GM23338 (cell line): Measurements from ENCODE around the gene ERMP1. TPM values are rescaled to one million over a fixed set of nuclear protein-coding genes. Genes with fewer than 3 reads are reported as not detected.

ENCODE experiments used
- ATAC-seq: fragments of 200-7000 bp; cut with Tn5 transposase; 3 replicates; pipeline ENCODE4 v1.9.1; 2020
- DNase-seq: peaks from one replicate; pipeline ENCODE4 v3.0.0-alpha.2; 2015; ENCODE audit warnings: low spot score
- H2AFZ ChIP-seq: fragments of 200-600 bp; sonication (generic); 2 replicates; pipeline ENCODE4 v1.8.0; 2016; ENCODE audit warnings: antibody characterized with exemption, mild to moderate bottlenecking, moderate library complexity
- H3F3A ChIP-seq: fragments of 200-600 bp; sonication (generic); replicated peaks from 2 replicates; pipeline ENCODE4 v1.8.0; 2017; ENCODE audit warnings: antibody characterized with exemption, mixed run types, low read depth
- H3K27ac ChIP-seq: fragments of 200-600 bp; sonication (generic); 2 replicates; pipeline ENCODE4 v1.6.1; 2016; ENCODE audit warnings: low read depth
- H3K27me3 ChIP-seq: fragments of 200-600 bp; sonication (generic); 2 replicates; pipeline ENCODE4 v1.8.0; 2016; ENCODE audit warnings: mild to moderate bottlenecking, mixed run types, moderate library complexity; ENCODE audit not compliant: insufficient read depth
- H3K36me3 ChIP-seq: fragments of 200-600 bp; sonication (generic); 2 replicates; pipeline ENCODE4 v1.8.0; 2016; ENCODE audit warnings: mild to moderate bottlenecking; ENCODE audit not compliant: insufficient read depth
- H3K4me1 ChIP-seq: fragments of 200-600 bp; sonication (generic); 2 replicates; pipeline ENCODE4 v1.8.0; 2016; ENCODE audit warnings: mild to moderate bottlenecking, moderate library complexity; ENCODE audit not compliant: insufficient read depth
- H3K4me2 ChIP-seq: fragments of 200-600 bp; sonication (generic); 2 replicates; pipeline ENCODE4 v1.7.1; 2017; ENCODE audit warnings: mixed run types
- H3K4me3 ChIP-seq: fragments of 200-600 bp; sonication (generic); 2 replicates; pipeline ENCODE4 v1.6.1; 2016; ENCODE audit warnings: mixed run types
- H3K79me2 ChIP-seq: fragments of 200-600 bp; sonication (generic); replicated peaks from 2 replicates; pipeline ENCODE4 v1.8.0; 2017; ENCODE audit warnings: mild to moderate bottlenecking; ENCODE audit not compliant: insufficient read depth
- H3K9me2 ChIP-seq: fragments of 200-600 bp; sonication (generic); 2 replicates; pipeline ENCODE4 v1.8.0; 2017; ENCODE audit not compliant: insufficient read depth
- H4K20me1 ChIP-seq: fragments of 200-600 bp; sonication (generic); replicated peaks from 2 replicates; pipeline ENCODE4 v1.8.0; 2017; ENCODE audit warnings: mild to moderate bottlenecking; ENCODE audit not compliant: insufficient read depth
- H3K27ac Mint-ChIP-seq: 2 replicates; pipeline ENCODE4 v1.8.0; 2020; ENCODE audit warnings: inconsistent platforms, mild to moderate bottlenecking, moderate library complexity, mixed read lengths
- H3K27me3 Mint-ChIP-seq: 3 replicates; pipeline ENCODE4 v1.8.0; 2022; ENCODE audit warnings: low read depth, mild to moderate bottlenecking, moderate library complexity, mixed read lengths, inconsistent platforms; ENCODE audit not compliant: insufficient read depth, poor library complexity
- H3K36me3 Mint-ChIP-seq: 3 replicates; pipeline ENCODE4 v1.8.0; 2021; ENCODE audit warnings: low read depth, mild to moderate bottlenecking, inconsistent platforms, moderate library complexity, mixed read lengths
- H3K4me1 Mint-ChIP-seq: 3 replicates; pipeline ENCODE4 v1.8.0; 2020; ENCODE audit warnings: mild to moderate bottlenecking, inconsistent platforms, mixed read lengths
- H3K4me3 Mint-ChIP-seq: 3 replicates; pipeline ENCODE4 v1.8.0; 2021; ENCODE audit warnings: moderate library complexity, mild to moderate bottlenecking, inconsistent platforms, mixed read lengths
- H3K9me3 Mint-ChIP-seq: 3 replicates; pipeline ENCODE4 v1.8.0; 2020; ENCODE audit warnings: moderate library complexity, mild to moderate bottlenecking, inconsistent platforms, mixed read lengths
- CREB1 ChIP-seq: fragments of 250-450 bp; sonication (Bioruptor Pico); IDR thresholded peaks from 2 replicates; pipeline ENCODE4 v1.5.0; 2020; ENCODE audit warnings: low read depth, mild to moderate bottlenecking, moderate library complexity
- CTCF ChIP-seq, 2 experiments: fragments of 200-600 bp in 1 of 2; sonication (generic) in 1 of 2; conservative IDR thresholded peaks; 2 replicates each; pipeline versions ENCODE4 v1.5.1 to v1.6.1; 2016 to 2017; ENCODE audit warnings: antibody characterized with exemption in 2 of 2, low read depth in 2 of 2, mild to moderate bottlenecking in 2 of 2, moderate library complexity in 1 of 2
- ETS1 ChIP-seq: IDR thresholded peaks from 2 replicates; pipeline ENCODE4 v1.6.1; 2016; ENCODE audit warnings: antibody characterized with exemption
- EZH2 ChIP-seq: fragments of 200-600 bp; sonication (generic); IDR thresholded peaks from one replicate; pipeline ENCODE4 v1.8.0; 2017; ENCODE audit warnings: antibody characterized with exemption, mild to moderate bottlenecking, low read depth; ENCODE audit not compliant: unreplicated experiment
- EZH2phosphoT487 ChIP-seq: fragments of 200-600 bp; sonication (generic); IDR thresholded peaks from one replicate; pipeline ENCODE4 v1.8.1; 2018; ENCODE audit warnings: antibody characterized with exemption; ENCODE audit not compliant: unreplicated experiment
- JUNB ChIP-seq: IDR thresholded peaks from one replicate; pipeline ENCODE4 v1.6.1; 2016; ENCODE audit warnings: antibody characterized with exemption; ENCODE audit not compliant: unreplicated experiment
- NANOG ChIP-seq: IDR thresholded peaks from 2 replicates; pipeline ENCODE4 v1.6.1; 2016; ENCODE audit warnings: antibody characterized with exemption, borderline replicate concordance
- POLR2AphosphoS5 ChIP-seq: IDR thresholded peaks from 2 replicates; pipeline ENCODE4 v1.6.1; 2016; ENCODE audit warnings: antibody characterized with exemption, low read depth
- STAT1 ChIP-seq: IDR thresholded peaks from one replicate; pipeline ENCODE4 v1.6.1; 2016; ENCODE audit warnings: antibody characterized with exemption; ENCODE audit not compliant: unreplicated experiment
- ZNF331 ChIP-seq: fragments of 250-450 bp; sonication (Bioruptor Pico); IDR thresholded peaks from 2 replicates; pipeline ENCODE4 v1.5.0; 2020; ENCODE audit warnings: low read depth, mild to moderate bottlenecking, moderate library complexity
- ZNF462 ChIP-seq: fragments of 250-450 bp; sonication (Bioruptor Pico); IDR thresholded peaks from 2 replicates; pipeline ENCODE4 v1.5.0; 2020; ENCODE audit warnings: mild to moderate bottlenecking, moderate library complexity
- polyA plus RNA-seq: library from polyadenylated mRNA; unstranded; fragments of >200 nt; fragmentation: Nextera tagmentation; extraction: Ambion mirVana; gene quantifications from 2 replicates; pipeline ENCODE4 v1.2.1, GENCODE V29; 2016
- total RNA-seq: library from RNA; depleted of rRNA; stranded (reverse); fragments of >200 nt; shearing (Covaris generic); gene quantifications from 2 replicates; pipeline ENCODE4 v1.2.3, GENCODE V29; 2014

ERMP1 gene
- total and polyA plus RNA-seq, 2 experiments from 2014 or later = 5.3 to 23.4 TPM

GRCh38 chr9:5760338-5760737, 72.6 kb downstream of the ERMP1 start (continued):
- no peak for TF ChIP-seq CTCF (conservative IDR thresholded peaks at IDR 0.05; ENCODE audit: low read depth in 2 of 2)
- no peak for TF ChIP-seq POLR2AphosphoS5
- TF ChIP-seq JUNB = no peak
- no peak for TF ChIP-seq EZH2

GRCh38 chr9:5756633-5757032, 76.3 kb downstream of the ERMP1 start:
- no peak overlapping the region for H3K4me2 ChIP-seq
- no peaks in the 10 kb centered on the region for H3K9me2 ChIP-seq
- no peaks in the 10 kb centered on the region for H3K27me3 Mint-ChIP-seq
- H3K4me3 Mint-ChIP-seq = no peak overlapping the region
- H3K79me2 ChIP-seq = no peaks in the 10 kb centered on the region
- no peaks in the 10 kb centered on the region; the same call in 1 of the 2 replicates for H3K36me3 ChIP-seq
- no peak for ATAC-seq
- peaks cover 29% of the 10 kb centered on the region for H3K36me3 Mint-ChIP-seq
- no peak overlapping the region for H3K4me3 ChIP-seq
- H3K27ac Mint-ChIP-seq = no peak overlapping the region
- H3F3A ChIP-seq = no peaks in the 10 kb centered on the region
- no peaks in the 10 kb centered on the region for H3K27me3 ChIP-seq
- H3K4me1 Mint-ChIP-seq = peaks cover 7% of the 10 kb centered on the region
- H2AFZ ChIP-seq = no peak overlapping the region
- H4K20me1 ChIP-seq = no peaks in the 10 kb centered on the region
- no peak overlapping the region for H3K27ac ChIP-seq
- no peaks in the 10 kb centered on the region; the same call in 1 of the 2 replicates for H3K4me1 ChIP-seq
- DNase-seq = no peak
- no peaks in the 10 kb centered on the region for H3K9me3 Mint-ChIP-seq
- TF ChIP-seq NANOG (no peak), JUNB (no peak), EZH2phosphoT487 (no peak), STAT1 (no peak), ZNF462 (CRISPR knock-in tag) (no peak), EZH2 (no peak), CREB1 (CRISPR knock-in tag) (no peak), ZNF331 (no peak), CTCF (conservative IDR thresholded peaks at IDR 0.05; ENCODE audit: low read depth in 2 of 2) (no peak), ETS1 (no peak)
